Gastroesophageal sphincter (tissue), 4 donors: Measurements from ENCODE around the gene TNS3. TPM values are rescaled to one million over a fixed set of nuclear protein-coding genes. Genes with fewer than 3 reads are reported as not detected.

Experiments used
- ATAC-seq: fragments of 150-250 bp; one replicate; pipeline ENCODE4 v1.9.1; 2016; ENCODE audit warnings: mild to moderate bottlenecking, moderate library complexity
- H3K27ac ChIP-seq, 4 donors: fragments of 200-600 bp; sonication (generic) in 3 of 4; 1 replicate in 3 of 4; 2 replicates in 1 of 4; pipeline ENCODE4 v1.5.1; 2016 to 2019
- H3K27me3 ChIP-seq: fragments of 200-600 bp; sonication (generic); one replicate; pipeline ENCODE4 v1.5.1; 2019
- H3K36me3 ChIP-seq, 2 donors: fragments of 200-600 bp; sonication (generic); one replicate each; pipeline ENCODE4 v1.5.1; 2019; ENCODE audit warnings: control low read depth in 1 of 2
- H3K4me1 ChIP-seq, 3 donors: fragments of 200-600 bp; sonication (generic); 1 replicate in 2 of 3; 2 replicates in 1 of 3; pipeline ENCODE4 v1.5.1; 2016 to 2019; ENCODE audit warnings: control low read depth in 2 of 3
- H3K4me3 ChIP-seq, 2 donors: fragments of 200-600 bp; sonication (generic); one replicate each; pipeline ENCODE4 v1.5.1; 2019; ENCODE audit warnings: mild to moderate bottlenecking in 1 of 2, moderate library complexity in 1 of 2
- H3K9me3 ChIP-seq, 3 donors: fragments of 200-600 bp; sonication (generic); one replicate each; pipeline ENCODE4 v1.5.1; 2017 to 2019; ENCODE audit warnings: control low read depth in 2 of 3
- CTCF ChIP-seq, 4 experiments: fragments of 200-600 bp in 2 of 4; fragments of 450-650 bp in 2 of 4; sonication (generic) in 1 of 4; IDR thresholded peaks; one replicate each; pipeline ENCODE4 v1.5.1; 2017 to 2019; ENCODE audit warnings: antibody characterized with exemption in 4 of 4, mild to moderate bottlenecking in 2 of 4, moderate library complexity in 2 of 4
- EP300 ChIP-seq: sonication (generic); formaldehyde crosslinking; IDR thresholded peaks from one replicate; pipeline ENCODE4 v1.6.1; 2017; ENCODE audit warnings: antibody characterized with exemption, mild to moderate bottlenecking
- POLR2A ChIP-seq, 2 donors: fragments of 450-650 bp; IDR thresholded peaks; one replicate each; pipeline ENCODE4 v1.6.1; 2017; ENCODE audit warnings: antibody characterized with exemption in 2 of 2, mild to moderate bottlenecking in 2 of 2, moderate library complexity in 1 of 2
- POLR2AphosphoS5 ChIP-seq: sonication (generic); formaldehyde crosslinking; IDR thresholded peaks from one replicate; pipeline ENCODE4 v1.6.1; 2017; ENCODE audit warnings: antibody characterized with exemption
- WGBS, 2 donors: methylation state at CpG; one replicate each; pipeline ENCODE4 v1.1.5; 2018; ENCODE audit warnings: low coverage in 1 of 2; 5-methylcytosine and 5-hydroxymethylcytosine counted together
- total RNA-seq, 4 donors: library from RNA; depleted of rRNA; stranded (reverse); fragments of >200 nt; gene quantifications; one replicate each; pipeline ENCODE4 v1.1.0, GENCODE V29; 2016

Gene TNS3
- total RNA-seq, 4 donors from 2014 or later = 35.0 to 61.3 (median 45.1) TPM

- no peaks in the 10 kb centered on the region for H3K27me3 ChIP-seq
- peaks cover 0 to 13% (median 4%) of the 10 kb centered on the region in 3 donors for H3K4me1 ChIP-seq
- H3K27ac ChIP-seq = no peak overlapping the region
- no peak for TF ChIP-seq POLR2A (IDR thresholded peaks at IDR 0.05)
- no peak for TF ChIP-seq EP300
- no peak for TF ChIP-seq POLR2AphosphoS5
- TF ChIP-seq CTCF (IDR thresholded peaks at IDR 0.05) = no peak
- ATAC-seq = no peak
- H3K36me3 ChIP-seq = peaks cover 0 to 17% of the 10 kb centered on the region in 2 donors
- H3K4me3 ChIP-seq = no peak overlapping the region
- no peaks in the 10 kb centered on the region for H3K9me3 ChIP-seq
- WGBS, 2 donors = 83 to 100% methylated on average over 2 to 3 of the region's 5 CpGs
These were observed 261.6 kb downstream of the TNS3 start for GRCh38 chr7:47320296-47320695.

- H3K27ac ChIP-seq = peak overlapping the region in 1 of 4 donors; percentile 43
- H3K27me3 ChIP-seq = no peaks in the 10 kb centered on the region
- H3K9me3 ChIP-seq = no peaks in the 10 kb centered on the region
- TF ChIP-seq POLR2AphosphoS5 = no peak
- no peak for TF ChIP-seq POLR2A (IDR thresholded peaks at IDR 0.05)
- ATAC-seq = no peak
- no peak overlapping the region for H3K4me3 ChIP-seq
- peaks cover 0 to 29% (median 12%) of the 10 kb centered on the region in 3 donors for H3K4me1 ChIP-seq
- WGBS, 2 donors = 43 to 73% methylated on average over 3 to 9 of the region's 9 CpGs
- H3K36me3 ChIP-seq = peaks cover 0 to 17% of the 10 kb centered on the region in 2 donors
These were observed 263.3 kb downstream of the TNS3 start for GRCh38 chr7:47318395-47319182.

GRCh38 chr7:47317487-47317886 is 264.4 kb downstream of the TNS3 start:
- H3K4me3 ChIP-seq = no peak overlapping the region
- H3K4me1 ChIP-seq = peaks cover 0 to 29% (median 12%) of the 10 kb centered on the region in 3 donors
- 67 to 85% methylated on average over 2 of the region's 2 CpGs for WGBS, 2 donors
- H3K27ac ChIP-seq = peak overlapping the region in 1 of 4 donors; percentile 19
- peaks cover 0 to 17% of the 10 kb centered on the region in 2 donors for H3K36me3 ChIP-seq
- TF ChIP-seq POLR2A (IDR thresholded peaks at IDR 0.05) (no peak), POLR2AphosphoS5 (no peak), CTCF (IDR thresholded peaks at IDR 0.05) (no peak)
- no peaks in the 10 kb centered on the region for H3K27me3 ChIP-seq
- no peaks in the 10 kb centered on the region for H3K9me3 ChIP-seq
- ATAC-seq = no peak

- Histone ChIP-seq H3K4me1 (peaks cover 0 to 29% (median 12%) of the 10 kb centered on the region in 3 donors), H3K27ac (peak overlapping the region; percentile 1 to 70 (median 65)), H3K27me3 (no peaks in the 10 kb centered on the region), H3K4me3 (peak overlapping the region in 1 of 2 donors; percentile 16), H3K9me3 (no peaks in the 10 kb centered on the region), H3K36me3 (peaks cover 0 to 3% of the 10 kb centered on the region in 2 donors)
- WGBS, 2 donors = 23 to 46% methylated on average over 15 of the region's 29 CpGs
- peak; percentile 51 for ATAC-seq
- TF ChIP-seq CTCF (IDR thresholded peaks at IDR 0.05) = no peak
- TF ChIP-seq POLR2AphosphoS5 = peak; percentile 54
These were observed 266.9 kb downstream of the TNS3 start for GRCh38 chr7:47314728-47315607.

GRCh38 chr7:47314248-47314647 is 267.7 kb downstream of the TNS3 start:
- peaks cover 0 to 2% of the 10 kb centered on the region in 2 donors for H3K36me3 ChIP-seq
- no peak for ATAC-seq
- H3K9me3 ChIP-seq = no peaks in the 10 kb centered on the region
- TF ChIP-seq CTCF (IDR thresholded peaks at IDR 0.05) = no peak
- TF ChIP-seq POLR2AphosphoS5 = no peak
- no peak for TF ChIP-seq EP300
- TF ChIP-seq POLR2A (IDR thresholded peaks at IDR 0.05) = no peak
- H3K27ac ChIP-seq = peak overlapping the region in 3 of 4 donors; percentile 64 to 70 (median 66)
- no peak overlapping the region for H3K4me3 ChIP-seq
- 60 to 80% methylated on average over 1 to 3 of the region's 8 CpGs for whole genome bisulfite sequencing, 2 donors
- peaks cover 0 to 29% (median 12%) of the 10 kb centered on the region in 3 donors for H3K4me1 ChIP-seq
- no peaks in the 10 kb centered on the region for H3K27me3 ChIP-seq
